Right renal pelvis (tissue), 4 donors: ENCODE measurements around the gene OR5B21. TPM values are rescaled to one million over a fixed set of nuclear protein-coding genes. Genes with fewer than 3 reads are reported as not detected.

Experiments
- DNase-seq, 4 donors: peaks; one replicate each; pipeline ENCODE4 v3.0.0-alpha.2; 2013; ENCODE audit warnings: low read depth in 4 of 4, low spot score in 3 of 4, missing footprints in 1 of 4
- polyA plus RNA-seq, 4 donors: library from polyadenylated mRNA; unstranded; fragments of 120-200 nt; gene quantifications; one replicate each; pipeline ENCODE4 v1.2.1, GENCODE V29; 2013; ENCODE audit not compliant: insufficient read length in 4 of 4

Gene OR5B21
- polyA plus RNA-seq, result not detected

DNA sequence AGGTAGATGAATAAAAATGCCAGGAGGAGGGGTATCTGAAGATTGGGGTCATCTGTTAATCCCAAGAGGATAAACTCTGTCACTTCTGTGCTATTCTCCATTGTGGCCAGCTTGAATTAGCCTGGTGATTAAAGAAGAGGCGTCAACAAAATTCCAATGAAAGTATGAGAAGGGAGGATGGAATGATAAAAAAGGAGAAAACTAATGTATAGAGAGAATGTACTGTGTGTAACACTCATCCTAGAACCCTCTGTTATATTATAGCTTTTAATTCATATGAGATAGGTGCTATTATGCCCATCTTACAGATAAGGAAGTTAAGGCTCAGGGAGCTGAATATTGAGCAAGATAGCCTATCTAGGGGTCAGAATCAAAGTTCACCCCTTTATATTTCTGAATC, at the start of gene OR5B21:
TSS of gene OR5B21 (minus strand) at position 101 of the 400 bp plus-strand sequence. CDS start at position 101, 0 bp downstream.
- no peak for DNase-seq

DNA sequence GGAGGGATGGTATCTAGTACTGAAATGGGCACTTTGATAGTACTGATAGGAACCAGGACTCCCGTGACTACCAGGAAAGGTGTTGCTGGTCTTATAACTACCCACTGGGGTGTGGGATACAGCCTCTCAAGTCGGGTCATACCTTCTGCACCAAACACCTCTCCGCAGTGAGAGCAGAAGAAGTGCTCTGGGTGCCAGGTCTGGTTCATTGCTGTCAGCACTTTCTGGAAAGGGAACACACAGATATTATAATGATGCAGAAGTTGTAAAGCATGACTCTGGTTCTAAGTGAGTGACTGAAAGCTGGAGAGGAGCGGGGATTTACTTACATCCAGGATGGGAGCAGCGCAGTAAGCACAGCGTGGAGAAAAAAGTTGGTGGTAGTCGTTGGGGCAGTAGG, 41.7 kb upstream of the OR5B21 start:
- no peak for DNase-seq

DNA sequence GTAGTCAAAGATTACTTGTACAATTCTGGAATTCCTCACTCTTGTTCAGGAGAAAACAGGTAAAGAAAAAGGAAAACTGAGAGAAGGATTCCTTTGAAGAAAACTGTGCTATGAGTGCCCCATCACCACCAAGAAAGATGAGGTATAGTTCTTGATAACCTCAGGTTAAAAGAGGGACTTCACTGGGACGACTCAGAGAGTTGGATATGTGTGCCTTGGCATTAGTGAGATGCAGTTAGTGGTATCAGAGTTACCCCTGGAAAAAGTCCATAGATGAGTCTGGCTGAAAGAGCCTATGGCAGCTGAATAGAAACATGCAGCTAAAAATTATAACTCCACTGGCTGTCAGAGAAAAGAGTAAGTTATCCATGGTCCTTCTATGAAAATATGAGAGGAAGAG, 38.9 kb upstream of the OR5B21 start:
- no peak for DNase-seq

DNA sequence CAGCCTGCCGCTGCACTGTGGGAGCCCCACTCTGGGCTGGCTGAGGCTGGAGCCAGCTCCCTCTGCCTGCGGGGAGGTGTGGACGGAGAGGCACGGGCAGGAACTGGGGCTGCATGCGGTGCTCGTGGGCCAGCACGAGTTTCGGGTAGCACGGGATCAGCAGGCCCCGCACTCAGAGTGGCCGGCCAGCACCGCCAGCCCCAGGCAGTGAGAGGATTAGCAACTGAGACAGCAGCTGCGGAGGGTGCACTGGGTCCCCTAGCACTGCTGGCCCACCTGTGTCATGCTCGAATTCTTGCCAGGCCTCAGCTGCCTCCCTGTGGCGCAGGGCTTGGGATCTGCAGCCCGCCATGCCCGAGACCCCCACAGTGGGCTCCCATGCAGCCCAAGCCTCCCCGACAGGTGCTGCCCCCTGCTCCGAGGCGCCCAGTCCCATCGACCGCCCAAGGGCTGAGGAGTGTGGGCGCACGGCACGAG, 24.0 kb upstream of the OR5B21 start:
- no peak for DNase-seq

DNA sequence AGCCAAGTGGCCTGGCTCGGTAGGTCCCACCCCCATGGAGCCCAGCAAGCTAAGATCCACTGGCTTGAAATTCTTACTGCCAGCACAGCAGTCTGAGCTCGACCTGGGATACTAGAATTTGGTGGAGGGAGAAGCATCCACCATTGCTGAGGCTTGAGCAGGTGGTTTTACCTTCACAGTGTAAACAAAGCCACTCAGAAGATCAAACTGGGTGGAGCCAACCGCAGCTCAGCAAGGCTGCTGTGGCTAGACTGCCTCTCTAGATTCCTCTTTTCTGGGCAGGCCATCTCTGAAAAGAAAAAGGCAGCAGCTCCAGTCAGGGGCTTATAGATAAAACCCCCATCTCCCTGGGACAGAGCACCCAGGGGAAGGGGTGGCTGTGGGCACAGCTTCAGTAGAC, 22.3 kb upstream of the OR5B21 start:
- no peak for DNase-seq

DNA sequence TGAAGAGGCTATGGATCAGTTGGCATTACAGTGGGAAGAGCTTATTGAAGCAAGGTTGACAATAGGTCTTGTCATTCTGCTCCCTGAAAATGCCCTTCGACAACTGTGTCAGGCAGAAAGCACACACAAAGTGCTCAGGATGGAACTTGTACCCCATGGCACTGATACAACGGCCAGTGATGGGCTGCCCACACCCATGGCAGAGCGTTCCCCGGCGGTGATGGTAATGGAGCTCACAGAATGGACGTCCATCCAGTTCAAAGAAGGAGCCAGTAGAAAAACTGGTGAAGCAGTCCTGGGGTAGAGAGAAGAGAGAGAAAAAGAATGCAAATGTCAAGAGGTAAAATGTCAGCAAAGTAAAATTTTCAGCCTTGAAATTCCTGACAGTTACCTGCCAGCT, 19.5 kb upstream of the OR5B21 start:
- no peak for DNase-seq

DNA sequence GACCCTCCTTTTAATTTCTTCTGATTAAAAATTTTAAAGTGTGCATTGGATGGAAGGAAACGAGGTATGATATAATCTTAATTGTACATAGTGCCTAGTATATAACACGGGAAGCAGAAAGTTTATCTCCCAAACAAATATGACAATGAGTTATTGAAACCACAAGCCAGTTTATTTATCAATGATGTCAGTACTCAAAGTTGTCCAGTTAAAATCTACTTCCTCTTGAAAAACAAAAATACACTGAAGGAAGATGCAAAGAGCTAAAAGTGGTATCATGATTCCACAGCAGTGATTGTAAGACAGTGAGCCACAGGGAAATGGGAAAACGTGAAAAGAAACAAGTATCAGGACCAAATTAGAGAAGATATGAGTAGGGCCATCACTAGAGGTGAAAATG, 18.8 kb upstream of the OR5B21 start:
- no peak for DNase-seq

DNA sequence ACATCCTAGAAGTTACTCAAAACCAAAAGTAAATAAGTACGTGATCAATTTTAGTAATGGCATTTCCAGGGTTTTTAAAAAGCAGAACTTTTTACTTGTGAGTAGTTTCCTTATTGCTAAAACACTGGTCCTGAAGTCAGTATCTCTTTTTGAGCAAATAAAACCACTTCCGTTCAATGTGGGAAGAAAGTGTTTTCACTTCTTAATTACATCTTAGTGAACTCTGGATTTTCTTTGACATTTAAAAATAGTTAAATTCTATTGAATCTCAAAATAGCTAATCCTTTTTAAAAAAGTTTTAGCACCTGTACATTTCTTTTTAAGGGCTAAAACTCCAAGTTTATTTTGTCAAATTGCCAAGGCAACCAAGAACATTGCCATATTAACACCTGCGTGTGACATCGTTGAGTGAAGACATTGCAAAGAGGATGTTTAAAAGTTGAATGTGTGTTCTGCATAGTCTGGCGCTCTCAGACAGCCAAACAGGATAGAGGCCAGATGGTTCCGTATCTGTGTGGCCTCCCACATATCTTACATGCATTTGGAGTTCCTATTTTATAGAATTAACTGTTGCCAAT, 17.2 kb upstream of the OR5B21 start:
- DNase-seq, result no peak

DNA sequence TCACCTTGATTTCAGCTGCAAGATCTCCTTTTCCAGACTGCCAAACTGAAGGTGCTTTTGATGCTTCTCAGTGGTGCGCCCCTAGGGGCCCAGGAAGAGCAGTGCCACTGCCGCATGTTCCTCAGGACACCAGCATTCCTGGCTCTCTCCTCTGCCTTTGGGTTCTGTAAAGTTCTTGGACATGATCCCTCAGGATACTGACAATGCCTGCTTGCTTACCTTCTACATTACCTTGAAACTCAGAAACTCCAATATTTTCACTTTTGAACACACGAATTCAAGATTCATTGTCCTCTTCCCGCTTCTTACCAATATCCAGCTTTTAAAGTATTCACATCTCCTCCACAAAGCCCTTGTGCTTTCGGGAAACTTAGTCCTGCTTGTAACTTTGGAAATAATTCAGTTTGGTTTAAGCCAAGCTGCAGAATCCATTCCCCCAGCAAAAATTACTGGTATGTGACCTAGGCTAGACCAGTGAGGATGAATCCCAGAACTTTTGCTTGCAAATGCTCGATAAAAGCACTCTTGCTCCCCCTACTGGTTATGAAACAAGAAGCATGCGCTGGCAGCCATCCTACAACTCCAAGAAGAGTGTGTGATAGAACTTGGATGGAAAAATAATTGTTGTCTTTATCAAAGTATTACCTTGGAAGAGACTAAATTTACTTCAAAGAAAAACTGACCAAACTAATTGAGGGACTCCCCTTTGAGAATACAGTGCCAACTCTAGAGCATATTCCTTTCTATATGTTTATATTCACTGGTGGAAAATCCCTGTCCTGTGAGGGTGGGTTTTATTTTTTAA, 16.5 kb upstream of the OR5B21 start:
- DNase-seq, result peak; percentile 60 to 67 (median 64)

DNA sequence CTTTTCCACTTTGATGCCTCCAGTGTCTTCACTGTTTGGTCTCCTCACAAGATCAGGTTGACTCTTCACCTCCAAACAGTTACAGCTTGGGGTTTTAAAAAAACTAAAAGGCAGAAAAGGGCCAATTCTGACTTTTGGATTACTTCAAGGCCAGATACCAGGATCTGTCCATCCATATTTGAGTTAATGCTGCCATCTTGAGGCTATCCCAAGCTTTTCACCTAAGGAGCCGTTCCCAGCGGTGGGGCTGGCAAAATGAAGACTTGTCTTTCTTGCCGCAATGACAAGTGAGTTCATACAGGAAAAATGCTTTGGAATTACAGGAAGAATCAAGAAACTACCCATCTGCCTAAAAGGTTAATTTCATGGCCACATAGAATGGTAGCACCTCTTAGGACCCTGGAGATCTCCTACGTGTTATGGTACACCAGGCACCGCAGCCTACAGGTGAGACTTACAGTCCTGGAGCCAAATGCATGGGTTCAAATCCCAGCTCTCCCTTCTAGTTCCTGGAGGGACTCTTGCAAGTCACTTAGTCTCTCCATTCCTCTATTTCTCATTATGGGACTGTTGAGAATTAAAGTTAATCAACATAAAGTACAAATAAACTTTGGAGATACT, 6.0 kb upstream of the OR5B21 start:
- peak; percentile 10 to 28 (median 14) for DNase-seq

DNA sequence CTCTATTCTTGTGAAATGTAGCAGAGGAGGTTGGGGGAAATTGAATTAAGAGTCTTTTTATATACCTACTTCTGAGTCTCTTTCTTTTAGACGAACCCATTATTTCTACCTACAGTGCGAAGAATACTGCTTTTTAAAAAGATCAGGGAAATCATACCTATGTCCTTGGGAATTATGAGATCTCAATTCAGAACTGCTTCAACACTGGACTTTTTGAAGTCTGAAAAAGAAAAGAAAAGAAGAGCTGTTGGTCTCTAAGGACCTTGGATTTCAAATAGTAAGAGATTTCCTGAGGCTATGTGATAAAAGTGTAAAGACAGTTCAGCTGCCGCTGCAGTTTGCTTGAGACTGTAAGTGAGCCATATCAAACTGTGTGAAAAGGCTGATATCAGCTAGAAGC, 3.7 kb upstream of the OR5B21 start:
- DNase-seq, result no peak

DNA sequence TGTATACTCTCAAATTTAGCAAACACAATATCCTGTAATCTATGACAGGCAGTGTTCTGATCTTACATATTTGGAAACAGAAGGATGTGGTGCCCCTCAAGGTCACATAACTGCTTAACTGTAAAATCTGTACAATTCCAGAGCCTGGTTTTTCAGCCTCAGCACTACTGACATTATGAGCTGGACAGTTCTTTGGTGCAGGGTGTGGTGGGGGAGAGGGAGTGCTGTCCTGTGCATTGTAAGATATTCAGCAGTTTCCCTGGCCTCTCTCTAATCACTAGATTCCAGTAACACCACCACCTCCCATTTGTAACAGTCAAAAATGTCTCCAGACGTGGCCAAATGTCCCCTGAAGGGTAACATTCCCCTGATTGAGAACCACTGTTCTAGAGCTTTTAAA, 1.8 kb upstream of the OR5B21 start:
- DNase-seq, result no peak

DNA sequence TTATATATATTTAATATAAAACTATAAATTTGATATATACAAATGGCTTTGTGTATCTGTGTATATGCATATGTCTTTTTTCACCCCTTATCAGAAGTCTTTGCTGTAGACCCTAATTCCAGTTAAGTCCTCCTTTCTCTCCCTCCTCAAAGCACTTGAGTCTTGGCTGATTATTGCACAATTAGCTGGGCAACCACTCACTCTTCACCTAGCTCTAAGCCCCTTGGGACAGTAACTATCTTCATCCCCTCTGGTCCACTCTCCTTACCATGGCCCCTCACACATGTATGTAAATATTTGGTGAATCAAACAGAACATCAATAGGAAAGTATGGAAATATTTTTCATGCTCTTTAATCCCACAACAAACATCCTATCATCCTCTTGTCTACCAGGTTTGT, 909 bp upstream of the OR5B21 start:
- no peak for DNase-seq

DNA sequence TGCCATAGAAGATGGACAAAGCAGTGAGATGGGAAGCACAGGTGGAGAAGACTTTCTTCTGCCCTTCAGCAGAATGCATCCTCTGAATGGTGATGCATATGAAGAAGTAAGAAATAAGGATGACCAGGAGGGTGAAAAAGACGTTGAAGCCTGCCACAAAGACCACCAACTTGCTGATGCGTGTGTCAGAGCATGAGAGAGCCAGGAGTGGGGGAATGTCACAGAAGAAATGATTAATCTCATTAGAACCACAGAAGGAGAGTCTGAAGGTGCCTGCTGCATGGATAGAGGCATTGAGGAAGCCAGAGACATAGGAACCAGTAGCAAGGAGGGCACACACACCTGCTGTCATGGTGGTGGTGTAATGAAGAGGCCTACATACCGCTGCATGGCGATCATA, 550 bp downstream of the OR5B21 start:
- no peak for DNase-seq

DNA sequence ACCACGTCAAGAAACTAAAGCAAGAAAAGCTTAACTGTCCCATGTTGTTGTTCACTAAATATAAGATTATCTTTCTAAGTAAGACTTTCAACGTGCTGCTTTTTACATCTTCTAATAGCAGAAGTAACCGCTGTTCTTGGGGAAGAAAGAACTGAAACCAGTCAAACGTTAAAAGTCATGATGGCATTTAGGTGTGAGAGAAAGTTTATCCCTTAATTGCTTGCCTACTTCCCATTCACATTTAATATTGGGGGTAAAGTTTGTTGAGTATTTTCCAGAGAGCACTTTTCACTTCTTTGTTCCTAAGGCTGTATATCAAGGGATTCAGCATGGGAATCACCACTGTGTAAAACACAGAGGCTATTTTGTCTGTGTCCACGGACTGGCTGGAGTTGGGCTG, 970 bp downstream of the OR5B21 start:
- DNase-seq, result no peak

DNA sequence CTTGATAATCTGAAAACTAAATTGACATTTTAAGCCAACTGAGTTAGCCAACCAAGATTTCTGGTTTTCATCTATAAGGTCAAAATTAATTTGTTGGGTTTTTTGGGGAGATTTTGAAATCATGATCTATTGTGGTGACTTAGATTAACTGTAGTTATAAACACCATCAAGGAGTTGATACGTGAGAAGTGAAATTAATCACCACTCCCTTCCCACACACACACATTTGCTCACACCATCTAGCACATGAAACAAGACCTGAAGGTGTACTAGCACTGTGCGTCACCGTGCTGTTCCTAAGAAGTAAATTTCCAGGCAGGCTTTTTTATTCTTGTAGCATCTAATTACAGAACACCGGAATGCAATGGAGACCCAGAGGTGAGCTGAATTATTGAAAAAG, 2.1 kb downstream of the OR5B21 start:
- no peak for DNase-seq

DNA sequence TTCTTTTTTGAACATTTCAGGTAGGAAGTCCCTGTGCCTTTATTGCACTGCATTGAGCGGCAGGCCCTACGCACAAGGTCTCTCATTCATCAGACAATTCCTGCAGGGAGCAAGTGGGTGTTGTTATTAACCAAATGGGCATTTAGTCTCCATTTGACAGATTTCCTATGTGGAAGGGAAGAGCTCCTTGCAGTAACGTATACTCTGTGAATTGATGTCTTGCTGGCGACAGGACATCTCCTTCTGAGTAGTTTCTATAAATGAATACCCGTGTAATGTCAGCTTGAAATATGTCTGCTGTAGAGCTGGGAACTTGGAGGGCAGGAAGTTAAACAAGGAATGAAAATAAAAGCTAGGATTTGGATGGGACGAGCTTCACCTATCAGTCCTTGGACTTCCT, 3.7 kb downstream of the OR5B21 start:
- no peak for DNase-seq

DNA sequence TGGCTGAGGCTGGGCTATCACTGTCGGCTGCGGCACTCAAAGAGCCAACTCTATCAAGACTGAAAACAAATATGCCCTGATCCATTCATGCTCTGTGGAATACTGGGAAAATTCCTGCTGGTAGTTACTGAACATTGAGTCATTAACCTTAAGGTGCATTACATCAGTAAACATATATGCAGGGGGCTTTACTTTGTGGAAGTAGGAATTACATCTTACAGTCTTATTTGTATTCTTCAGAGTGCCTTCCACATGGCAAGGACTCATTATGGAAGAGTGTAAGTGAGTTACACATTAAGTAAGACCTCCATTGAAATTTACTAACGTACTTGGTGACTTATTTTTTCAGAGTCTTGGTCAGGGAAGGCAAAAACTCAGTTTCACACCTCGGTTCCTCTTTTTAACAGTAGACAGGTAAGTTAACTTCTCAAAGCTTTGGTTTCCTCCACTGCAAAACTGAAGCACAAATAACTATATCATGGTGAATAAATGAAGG, 4.5 kb downstream of the OR5B21 start:
- DNase-seq, result no peak

DNA sequence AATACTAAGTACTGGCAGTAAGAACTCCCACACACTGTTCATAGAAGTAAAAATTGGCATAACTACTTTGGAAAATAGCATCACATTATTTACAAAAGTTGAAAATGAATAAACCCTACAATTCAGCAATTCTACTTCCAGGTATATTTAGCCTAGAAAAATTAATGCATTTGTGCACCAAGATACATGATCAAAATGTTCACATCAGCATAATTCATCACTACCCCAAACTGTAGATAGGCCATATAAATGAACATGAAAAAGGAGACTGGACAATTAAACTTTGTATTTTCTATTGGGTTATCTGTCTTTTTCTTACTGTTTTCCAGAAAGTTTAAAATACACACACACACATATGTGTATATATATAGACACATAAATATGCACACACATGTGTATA, 5.9 kb downstream of the OR5B21 start:
- DNase-seq, result no peak

DNA sequence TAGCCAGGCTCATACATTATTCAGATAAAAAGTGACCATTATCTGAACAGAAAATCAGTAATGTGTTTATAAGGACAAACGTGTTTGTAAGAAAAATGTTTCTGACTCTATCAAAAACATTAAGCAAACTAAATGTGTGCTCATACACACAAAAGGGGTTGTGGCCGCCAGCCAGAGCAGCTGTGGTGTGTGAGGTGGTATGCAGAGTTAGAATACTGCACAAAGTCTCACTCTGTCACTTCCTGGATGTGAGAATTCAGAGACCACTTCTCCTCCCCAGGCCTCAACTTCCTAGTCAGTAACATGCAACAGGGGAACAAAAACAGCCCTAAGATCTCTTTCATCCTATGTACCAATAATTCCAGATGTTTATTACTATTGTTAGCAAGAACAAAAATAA, 9.4 kb downstream of the OR5B21 start:
- DNase-seq, result no peak

DNA sequence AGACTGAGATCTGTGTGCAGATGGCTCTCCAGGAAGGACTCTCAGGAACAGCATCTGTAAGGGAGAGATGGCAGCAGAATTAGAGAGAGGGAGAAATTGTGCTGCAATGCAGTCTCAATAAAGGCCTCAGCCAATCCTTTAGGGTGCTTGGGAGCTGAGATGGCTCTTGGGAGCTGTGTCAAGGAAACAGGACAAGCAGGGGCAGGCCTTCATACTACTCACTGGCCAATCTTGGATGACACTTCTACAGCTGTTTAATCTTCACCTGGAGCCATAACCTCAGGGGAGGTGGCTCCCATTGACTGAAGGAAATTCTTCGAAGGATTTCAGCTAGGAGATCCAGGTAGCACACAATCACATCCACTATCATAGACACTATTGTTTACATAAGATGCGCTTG, 10.0 kb downstream of the OR5B21 start:
- no peak for DNase-seq

DNA sequence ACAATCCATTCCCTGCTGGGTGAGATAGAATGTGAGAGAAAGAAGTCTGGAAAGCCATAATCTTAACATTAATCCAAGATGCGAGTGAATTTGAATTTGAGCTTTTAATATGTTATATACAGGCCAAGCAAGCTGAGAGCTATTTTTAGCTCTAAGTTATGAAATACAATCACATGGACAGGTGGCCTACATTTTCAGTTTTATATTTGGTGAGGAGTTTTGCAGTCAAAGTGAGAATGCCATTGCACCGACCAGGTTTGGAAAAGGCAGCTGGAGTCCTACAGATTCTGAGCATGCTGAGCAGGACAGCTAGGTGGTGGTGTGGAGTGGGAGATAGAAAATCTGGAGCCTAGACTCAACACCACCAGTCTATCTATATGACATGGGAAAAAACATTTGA, 12.0 kb downstream of the OR5B21 start:
- DNase-seq, result no peak
